NCI-H345 treated with DMSO at 0.1 percent for 48 hours (cell line): Measurements from ENCODE around the gene THOP1.
"Not testable (repeated sequence)": the region's sequence is repeated elsewhere in the genome, so short reads cannot be mapped to it uniquely, and the experiment has no call there.

Experiments
- DNase-seq: peaks from one replicate; lab custom pipeline; 2025; ENCODE audit not compliant: unreplicated experiment; lab: John Stamatoyannopoulos, UW

THOP1 gene

DNA sequence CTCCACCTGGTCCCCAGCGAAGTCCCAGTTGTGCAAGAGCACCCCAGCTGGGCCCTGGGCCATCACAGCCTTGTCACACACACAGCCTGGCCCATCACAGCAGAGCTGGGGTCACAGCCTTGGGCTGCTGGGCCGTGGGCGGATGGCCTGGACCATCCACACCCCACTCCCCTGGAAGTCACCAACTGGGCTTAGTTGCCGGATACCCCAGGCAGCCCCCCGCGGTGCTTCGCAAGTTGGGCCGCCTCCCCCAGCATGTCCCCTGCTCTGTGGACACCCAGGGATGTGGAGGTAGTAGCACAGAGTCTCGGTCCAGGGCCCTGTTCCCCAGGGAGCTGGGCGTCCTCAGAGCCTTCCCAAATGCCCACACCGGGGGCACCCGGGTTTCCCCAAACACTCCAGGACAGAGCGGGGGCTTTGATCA lies 29.9 kb downstream of the THOP1 start:
- DNase-seq: no peak

DNA sequence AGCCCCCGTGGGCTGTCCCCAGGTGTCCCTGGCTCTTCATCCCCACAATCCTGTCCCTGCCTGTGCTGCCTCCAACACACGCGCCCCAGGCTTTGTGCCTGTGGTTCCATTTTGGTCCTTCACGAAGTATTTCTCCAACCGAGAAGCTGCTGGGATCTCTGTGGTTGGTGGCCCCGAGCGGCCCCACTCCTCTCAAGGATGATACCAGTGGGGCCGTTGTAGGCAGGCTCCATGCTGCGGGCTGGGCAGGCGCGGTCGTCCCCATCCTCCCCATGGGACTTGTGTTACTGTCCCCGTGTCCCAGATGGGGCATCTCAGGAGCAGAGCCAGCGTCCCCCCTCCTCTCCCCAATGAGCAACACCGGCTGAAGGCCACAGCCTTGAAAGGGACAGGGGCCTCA lies 30.6 kb downstream of the THOP1 start:
- no peak for DNase-seq

DNA sequence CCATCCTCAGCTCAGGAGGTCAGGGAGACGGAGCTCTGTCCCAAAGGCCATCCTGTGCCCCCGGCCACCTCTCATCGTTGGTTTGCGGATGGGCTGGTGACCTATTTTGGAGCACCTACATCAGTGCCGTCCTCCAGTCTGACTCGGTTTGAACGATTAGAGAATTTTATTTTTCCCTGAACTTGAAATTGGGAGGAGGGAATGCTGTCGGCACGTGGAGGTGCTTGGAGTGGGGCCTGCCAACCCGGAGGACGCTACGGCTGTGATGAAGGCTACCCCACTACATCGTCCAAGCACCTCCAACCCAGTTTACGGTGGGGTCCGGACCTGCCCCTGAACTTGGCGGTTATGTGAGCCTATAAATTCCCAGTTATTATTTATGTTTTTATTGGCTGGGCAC lies 31.3 kb downstream of the THOP1 start:
- no peak for DNase-seq

DNA sequence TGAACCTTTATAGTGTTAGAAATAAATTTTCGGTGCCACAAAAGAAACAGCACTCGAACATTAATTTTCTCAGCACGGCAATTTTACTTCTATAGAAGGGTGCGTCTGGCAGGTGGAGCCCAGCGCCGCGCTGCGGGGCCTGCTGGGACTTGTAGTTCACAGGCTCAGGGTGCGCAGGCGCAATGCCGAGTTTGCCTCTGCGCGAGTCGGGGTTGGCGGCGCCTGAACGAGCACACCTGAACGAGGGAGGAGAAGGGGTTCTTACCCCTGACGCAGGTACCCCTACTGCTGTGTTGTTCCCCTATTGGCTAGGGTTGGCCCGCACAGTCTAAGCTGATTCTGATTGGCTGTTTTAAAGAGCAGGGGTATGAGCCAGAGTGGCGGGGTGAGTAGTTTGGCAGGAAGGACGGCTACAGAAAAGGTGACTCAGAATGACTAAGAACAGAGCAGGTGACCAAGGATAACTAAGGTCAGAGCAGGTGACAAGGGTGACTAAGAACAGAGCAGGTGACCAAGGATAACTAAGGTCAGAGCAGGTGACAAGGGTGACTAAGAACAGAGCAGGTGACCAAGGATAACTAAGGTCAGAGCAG lies 32.0 kb downstream of the THOP1 start:
- DNase-seq: not testable (repeated sequence)

DNA sequence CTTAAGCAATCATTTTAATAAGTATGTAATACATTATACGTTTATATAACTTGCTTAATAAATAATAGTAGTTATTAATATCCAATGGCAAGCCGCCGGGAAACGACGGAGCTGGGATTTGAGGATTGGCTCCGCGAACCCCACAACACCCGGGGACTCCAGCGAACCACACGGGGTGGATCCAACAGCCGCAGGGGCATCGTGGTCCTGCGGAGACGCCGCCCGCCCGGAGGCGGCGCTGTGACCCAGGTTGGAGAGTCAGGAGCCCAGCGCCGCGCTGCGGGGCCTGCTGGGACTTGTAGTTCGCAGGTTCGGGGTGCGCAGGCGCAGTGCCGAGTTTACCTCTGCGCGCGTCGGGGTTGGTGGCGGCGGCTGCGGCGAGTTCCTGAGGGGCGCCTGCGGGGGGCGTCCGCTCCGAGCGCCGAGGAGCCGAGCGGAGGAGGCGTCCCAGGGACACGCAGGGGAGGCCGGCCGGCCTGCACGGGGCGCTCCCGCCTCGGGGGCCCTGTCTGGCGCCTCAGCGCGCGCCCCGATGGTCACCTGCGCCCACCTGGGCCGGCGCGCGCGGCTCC lies 34.3 kb downstream of the THOP1 start, which contains the start of gene ZNF554:
Gene ZNF554, plus strand, starts transcription at position 329 of the 572 bp plus-strand sequence. Its CDS starts 204 bp downstream, at position 533.
- DNase-seq: peak; percentile 93

DNA sequence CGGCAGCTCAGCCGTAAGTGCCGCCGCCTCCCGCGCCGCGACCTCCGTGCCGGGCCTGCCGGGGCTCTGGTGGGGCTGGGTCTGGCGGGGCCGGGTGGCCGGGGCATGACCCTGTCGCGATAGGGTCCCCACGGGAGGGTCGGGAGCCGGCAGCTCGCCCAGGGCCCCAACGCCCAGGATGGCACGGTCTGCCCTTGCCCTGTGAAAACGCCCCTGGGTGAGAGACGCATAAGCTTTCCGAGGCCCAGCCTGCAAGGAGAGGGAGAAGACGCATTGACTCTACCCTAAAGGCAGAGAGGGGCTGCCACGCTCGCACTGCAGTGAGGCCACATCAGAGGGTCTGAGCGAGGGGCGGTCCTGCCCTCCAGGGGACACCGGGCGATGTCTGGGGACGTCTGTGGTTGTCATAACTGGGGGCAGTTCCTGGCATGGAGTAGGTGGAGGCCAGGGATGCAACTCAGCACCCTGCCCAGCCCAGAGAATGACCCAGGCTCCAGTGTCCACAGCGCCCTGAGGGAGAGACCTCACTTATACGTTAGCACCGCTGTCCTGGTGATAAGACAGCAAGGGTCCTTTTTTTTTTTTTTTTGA lies 34.9 kb downstream of the THOP1 start:
- DNase-seq: no peak

DNA sequence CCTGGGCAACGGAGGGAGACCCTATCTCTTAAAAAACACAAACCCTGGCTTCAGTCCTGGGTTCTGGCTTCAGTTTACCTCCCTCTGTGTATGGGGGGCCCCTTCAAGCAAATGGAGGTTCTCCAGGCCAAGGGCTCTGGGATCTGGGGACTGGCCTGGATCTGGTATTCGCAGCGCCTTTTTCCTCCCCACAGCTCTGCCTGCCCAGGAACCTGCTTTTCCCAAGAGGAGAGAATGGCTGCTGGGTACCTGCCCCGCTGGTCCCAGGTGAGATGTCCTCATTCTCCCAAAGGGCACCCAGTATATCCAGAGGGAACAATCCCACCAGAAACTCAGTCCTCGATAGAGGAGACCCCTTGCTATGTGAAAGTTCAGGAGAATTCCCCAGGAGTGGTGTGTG lies 37.5 kb downstream of the THOP1 start:
- DNase-seq: no peak

DNA sequence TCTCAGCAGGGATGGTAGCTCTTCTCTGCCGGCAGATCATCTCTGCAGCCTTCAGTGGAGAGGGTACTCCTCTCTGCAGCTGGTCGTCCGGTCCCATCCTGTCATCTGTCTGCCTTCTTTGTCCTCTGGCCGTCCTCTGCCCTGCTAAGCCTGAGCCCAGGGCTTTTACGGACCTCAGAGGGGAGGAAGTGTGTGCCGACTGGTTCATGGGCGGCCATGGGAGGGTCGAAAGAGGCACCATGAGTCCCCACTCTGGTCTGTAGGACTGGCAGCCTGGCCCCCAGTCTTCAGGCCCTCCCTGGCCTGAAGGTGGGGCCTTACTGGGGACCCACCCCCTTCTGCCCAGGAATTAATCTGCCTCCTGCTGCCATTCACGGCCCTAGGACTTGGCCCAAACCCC lies 38.3 kb downstream of the THOP1 start:
- no peak for DNase-seq

DNA sequence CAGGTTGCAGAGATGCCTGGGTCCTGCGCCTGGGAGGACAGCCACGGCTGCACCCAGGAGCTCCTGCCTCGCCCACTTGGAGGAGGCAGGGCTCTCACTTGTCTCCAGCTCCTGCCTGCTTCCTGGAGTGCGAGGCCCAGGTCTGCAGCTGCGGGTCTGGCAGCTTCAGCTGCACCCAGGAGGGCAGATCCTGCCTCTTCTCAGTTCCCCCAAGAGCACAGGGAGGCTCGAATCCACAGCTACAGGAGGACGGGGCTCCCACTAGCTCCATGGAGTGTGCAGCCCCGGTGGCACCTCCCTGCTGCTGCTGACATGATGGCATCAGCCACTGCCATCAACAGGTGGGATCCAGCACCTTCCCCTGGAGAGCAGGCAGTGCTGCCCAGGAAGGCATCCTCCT lies 38.8 kb downstream of the THOP1 start:
- DNase-seq: no peak

DNA sequence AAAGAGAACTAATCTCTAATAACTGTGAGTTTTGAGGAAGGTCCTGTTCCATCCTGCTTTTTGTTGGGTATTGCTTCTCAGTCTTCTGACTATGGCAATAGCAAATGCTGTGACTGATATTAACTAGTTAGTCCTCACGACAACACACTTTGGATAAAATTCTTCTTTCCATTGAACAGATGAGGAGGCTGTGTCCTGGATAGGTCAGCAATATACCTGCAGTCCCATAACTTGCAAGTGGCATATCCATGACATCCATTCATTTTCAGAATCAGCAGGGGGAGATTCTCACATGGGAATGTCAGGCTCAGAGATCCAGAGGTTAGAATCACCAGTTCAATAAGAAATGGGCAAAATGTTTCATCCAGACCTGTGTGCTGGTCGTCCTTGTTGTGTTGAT lies 41.7 kb downstream of the THOP1 start:
- no peak for DNase-seq

DNA sequence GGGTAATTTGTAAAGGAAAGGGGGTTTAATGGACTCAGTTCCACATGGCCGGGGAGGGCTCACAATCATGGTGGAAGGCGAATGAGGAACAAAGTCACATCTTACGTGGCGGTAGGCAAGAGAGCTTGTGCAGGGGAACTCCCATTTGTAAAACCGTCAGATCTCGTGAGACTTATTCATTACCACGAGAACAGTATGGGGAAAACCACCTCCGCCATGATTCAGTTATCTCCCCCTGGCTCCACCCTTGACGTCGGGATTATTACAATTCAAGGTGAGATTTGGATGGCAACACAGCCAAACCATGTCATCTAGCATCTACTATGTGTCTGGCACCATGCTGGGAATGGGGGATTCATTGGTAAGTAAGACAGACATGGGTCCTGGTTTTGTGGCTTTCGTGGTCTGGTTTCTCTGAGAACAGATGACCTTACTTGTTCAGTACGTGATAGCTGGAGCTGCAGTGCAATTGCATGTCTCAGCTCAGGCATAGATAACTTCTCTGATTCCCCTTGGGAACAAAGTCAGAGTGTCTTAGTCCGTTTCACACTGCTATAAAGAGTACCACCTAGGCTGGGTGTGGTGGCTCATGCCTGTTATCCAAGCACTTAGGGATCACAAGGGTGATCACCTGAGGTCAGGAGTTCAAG lies 42.7 kb downstream of the THOP1 start:
- DNase-seq: no peak

DNA sequence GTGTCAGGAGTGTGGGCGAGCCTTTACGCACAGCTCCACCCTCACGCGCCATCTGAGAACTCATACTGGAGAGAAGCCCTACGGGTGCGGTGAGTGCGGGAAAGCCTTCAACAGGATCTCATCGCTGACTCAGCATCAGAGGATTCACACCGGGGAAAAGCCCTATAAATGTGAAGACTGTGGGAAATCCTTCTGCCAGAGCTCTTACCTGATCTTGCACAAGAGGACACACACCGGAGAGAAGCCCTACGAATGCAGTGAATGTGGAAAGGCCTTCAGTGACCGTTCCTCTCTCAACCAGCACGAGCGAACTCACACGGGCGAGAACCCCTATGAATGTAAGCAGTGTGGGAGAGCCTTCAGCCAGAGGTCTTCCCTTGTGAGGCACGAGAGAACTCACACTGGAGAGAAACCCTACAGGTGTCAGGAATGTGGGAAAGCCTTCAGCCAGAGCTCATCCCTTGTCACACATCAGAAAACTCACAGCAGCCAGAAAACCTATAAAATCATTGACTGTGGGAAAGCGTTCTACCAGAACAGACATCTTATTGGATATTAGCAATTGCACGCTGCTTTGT lies 49.1 kb downstream of the THOP1 start:
- DNase-seq: no peak

DNA sequence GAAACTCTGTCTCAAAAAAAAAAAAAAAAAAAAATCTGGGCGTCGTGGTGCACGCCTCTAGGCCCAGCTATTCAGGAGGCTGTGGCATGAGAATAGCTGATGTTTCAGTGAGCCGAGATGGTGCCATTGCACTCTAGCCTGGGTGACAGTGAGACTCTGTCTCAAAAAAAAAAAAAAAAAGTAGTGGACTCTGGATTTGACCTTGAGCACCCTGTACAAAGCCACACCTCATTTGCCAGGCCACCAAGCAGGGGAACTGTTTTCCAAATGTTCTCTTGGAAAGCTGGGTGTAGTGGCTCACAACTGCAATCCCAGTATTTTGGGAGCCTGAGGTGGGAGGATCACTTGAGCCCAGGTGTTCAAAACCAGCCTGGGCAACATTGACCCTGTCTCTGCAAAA lies 52.1 kb downstream of the THOP1 start:
- no peak for DNase-seq

DNA sequence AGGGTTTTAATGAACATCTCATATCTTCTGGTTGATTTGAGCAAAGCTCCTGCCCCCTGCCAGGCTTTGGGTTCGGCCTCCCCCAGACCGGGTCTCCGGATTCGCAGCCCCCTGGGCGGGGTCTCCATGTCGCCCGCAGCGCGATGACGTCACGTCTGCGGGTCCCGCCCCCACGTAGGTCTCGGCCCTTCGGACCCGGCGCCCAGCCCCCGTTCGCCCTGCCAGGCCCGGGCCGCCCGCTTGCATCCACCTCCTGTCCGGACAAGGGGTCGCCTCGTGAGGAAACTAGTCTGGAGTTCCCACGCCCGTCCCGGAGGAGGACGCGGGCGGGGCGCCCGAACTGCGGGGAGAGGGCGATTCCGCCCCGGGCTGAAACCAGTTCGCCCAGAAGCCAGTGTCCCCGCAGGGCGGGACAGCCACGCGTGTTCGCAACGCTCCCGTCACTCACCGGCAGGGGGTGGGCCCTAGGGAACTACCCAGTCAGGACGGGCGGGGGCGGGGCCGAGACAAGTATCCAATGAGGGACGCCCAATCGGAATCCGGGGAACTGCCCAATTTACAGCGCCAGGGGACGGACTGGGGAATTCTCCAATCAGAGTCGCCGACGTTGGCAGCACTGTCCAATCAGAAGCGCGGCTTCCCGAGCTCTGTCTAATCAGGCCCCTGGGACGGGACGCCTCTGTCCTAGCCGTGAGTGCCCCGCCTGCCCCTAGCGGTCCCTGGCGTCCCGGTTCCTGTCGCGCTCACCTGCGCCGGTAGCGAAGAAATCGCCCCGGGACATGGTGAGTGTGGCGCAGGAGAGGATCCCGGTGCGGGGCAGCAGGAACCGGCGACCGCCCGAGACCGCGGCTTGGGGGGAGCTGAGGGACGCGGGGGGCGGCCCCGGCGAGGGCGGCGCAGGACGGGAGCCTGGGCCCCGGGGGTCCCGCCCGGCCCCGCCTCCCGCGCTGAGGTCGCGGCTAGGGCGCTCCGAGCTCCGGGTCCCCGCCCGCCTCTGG lies 55.8 kb downstream of the THOP1 start, which contains the start of gene ZNF555:
Gene ZNF555, plus strand, starts transcription at position 682 of the 998 bp plus-strand sequence. Its CDS starts 98 bp downstream, at position 780.
- peak; percentile 95 for DNase-seq

DNA sequence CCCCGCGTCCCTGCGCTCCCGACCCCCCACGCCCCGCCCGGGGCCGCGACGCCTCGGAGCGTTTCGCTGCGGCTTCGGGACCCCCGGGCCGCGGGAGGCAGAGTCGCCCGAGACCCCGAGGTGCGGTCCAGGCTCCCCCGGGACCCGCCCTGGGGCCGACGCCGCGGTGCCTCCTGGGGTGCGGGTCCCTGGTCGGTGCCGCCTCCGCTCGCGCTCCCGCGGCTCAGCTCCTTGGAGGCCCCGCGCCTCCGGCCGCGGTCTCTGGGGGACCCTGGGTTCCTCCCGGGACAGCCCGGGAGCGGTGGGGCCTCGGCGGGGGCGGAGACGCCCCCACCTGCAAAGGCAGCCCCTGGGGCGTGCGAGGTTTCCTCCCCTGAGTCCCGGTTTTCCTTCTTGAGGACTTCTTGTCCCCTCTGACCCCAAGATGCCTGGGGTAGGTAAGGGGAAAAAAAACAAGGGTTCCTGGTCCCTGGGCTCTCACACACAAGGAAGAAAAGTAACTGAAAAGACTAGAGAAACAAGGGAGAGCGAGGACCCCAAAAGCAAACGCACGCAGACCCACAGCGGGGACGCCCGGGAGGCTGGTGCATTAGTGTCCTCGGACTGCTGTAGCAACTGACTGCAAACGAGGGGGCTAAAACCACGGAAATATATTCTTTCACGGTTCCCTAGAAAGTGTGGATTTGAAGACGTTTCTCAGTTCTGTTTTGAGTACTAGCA lies 56.7 kb downstream of the THOP1 start:
- no peak for DNase-seq

DNA sequence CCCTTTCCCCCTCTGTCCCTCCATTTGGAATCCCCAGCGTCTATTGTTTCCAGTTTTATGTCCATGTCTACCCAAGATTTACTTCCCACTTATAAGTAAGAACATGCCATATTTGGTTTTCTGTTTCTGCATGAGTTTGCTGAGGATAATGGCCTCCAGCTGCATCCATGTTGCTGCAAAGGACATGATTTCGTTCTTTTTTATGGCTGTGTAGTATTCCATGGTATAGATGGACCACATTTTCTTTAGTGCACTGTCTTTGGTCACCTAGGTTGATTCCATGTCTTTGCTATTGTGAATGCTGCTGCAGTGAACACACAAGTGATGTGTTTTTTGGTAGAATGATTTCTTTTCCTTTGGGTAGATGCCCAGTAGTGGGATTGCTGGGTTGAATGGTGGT lies 59.8 kb downstream of the THOP1 start:
- no peak for DNase-seq

DNA sequence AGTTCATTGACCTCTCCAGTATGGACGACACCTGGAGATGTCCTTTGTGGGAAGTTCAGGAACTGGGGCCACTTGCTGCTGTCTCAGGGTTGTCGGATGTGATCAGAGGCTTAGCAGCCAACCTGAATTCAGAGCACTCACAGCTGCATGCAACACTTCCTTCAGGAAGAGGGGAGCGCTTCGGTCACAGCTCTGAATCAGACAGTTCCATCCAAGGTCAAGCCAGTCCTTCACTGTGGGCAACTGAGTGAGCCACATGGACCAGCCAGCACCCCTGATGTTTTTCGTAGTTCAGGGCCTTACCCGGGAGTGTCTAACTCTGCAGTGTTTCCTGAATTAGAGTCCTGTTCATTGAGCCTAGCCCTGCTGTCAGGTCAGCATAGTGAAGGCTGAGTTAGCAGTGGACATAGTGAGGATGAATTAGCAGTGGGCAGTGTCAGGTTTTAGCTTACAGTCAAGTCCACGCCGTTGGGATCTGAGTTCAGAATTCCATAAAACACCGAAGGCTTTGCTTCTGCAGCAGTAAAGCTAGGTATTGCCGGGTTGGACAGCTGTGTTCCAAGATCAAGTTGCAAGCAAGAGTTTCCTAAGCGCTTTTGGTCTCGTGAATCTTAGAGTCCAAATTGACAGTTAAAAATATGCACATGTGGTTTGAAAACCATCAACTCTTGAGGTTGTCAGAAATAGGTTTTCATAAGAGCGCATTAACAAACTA lies 61.0 kb downstream of the THOP1 start:
- no peak for DNase-seq

DNA sequence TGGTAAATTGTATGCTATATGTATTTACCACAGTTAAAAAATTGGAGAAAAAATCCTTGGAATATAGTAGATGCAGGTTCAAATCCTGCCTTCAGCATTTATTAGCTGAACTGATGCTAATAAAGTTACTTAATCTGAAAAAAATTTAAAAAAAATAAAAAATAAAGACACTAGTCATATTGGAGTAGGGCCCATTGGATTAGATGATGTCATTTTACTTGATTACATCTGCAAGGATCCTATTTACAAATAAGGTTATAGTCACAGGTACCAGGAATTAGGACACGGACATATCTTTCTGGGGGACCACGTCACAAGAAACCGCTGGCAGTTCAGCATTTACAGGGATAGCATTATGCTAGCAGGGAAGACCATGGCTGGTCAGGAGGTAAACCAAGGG lies 62.2 kb downstream of the THOP1 start:
- no peak for DNase-seq

DNA sequence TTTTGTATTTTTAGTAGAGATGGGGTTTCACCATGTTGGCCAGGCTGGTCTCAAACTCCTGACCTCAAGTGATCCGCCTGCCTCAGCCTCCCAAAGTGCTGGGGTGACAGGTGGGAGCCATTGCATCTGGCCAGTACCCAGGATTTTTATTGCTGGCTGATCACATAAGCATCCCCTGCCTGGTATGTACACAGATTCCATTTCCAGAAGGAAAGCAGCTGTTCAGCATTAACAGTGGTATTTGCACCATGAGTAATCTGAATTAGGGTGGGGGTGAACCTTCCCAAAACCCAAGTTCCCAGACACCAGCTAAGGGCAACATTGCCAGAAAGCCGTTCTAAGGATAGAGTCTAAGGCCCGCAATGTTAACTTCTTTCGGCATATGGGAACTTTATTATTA lies 63.3 kb downstream of the THOP1 start:
- no peak for DNase-seq
